ENCODE measurements around the gene QRICH2. TPM values are rescaled to one million over a fixed set of nuclear protein-coding genes. Genes with fewer than 3 reads are reported as not detected.
A peak's percentile ranks its signal among the peaks of the same experiment; 100 is the strongest.

QRICH2 gene
- total RNA-seq, 2 donors from 2014 or later: 0.85 to 2.1 TPM

- Mint-ChIP-seq H3K4me1 (no peaks in the 10 kb centered on the region), H3K4me3 (no peak overlapping the region), H3K9me3 (no peaks in the 10 kb centered on the region), H3K27me3 (no peaks in the 10 kb centered on the region), H3K36me3 (ENCODE audit: low read depth) (peaks cover 5% of the 10 kb centered on the region), H3K27ac (peak overlapping the region; percentile 68)
- ATAC-seq (replicated peaks): no peak
Measured at GRCh38 chr17:76277300-76278267, 30.5 kb downstream of the QRICH2 start.

- no peaks in the 10 kb centered on the region for H3K9me3 Mint-ChIP-seq
- ATAC-seq (replicated peaks): no peak
- peak overlapping the region; percentile 68 for H3K27ac Mint-ChIP-seq
- peaks cover 14% of the 10 kb centered on the region for H3K36me3 Mint-ChIP-seq (ENCODE audit: low read depth)
- H3K4me1 Mint-ChIP-seq: no peaks in the 10 kb centered on the region
- H3K27me3 Mint-ChIP-seq: no peaks in the 10 kb centered on the region
- H3K4me3 Mint-ChIP-seq: no peak overlapping the region
Measured at GRCh38 chr17:76276461-76277299, 31.4 kb downstream of the QRICH2 start.

- peaks cover 20% of the 10 kb centered on the region for H3K36me3 Mint-ChIP-seq (ENCODE audit: low read depth)
- no peaks in the 10 kb centered on the region for H3K9me3 Mint-ChIP-seq
- H3K4me3 Mint-ChIP-seq: no peak overlapping the region
- peak overlapping the region; percentile 68 for H3K27ac Mint-ChIP-seq
- no peaks in the 10 kb centered on the region for H3K4me1 Mint-ChIP-seq
- no peaks in the 10 kb centered on the region for H3K27me3 Mint-ChIP-seq
- ATAC-seq (replicated peaks): no peak
Measured at GRCh38 chr17:76276069-76276431, 32.0 kb downstream of the QRICH2 start.

- no peak for ATAC-seq (replicated peaks)
- H3K9me3 Mint-ChIP-seq: no peaks in the 10 kb centered on the region
- H3K27ac Mint-ChIP-seq: peak overlapping the region; percentile 68
- H3K4me1 Mint-ChIP-seq: no peaks in the 10 kb centered on the region
- H3K36me3 Mint-ChIP-seq (ENCODE audit: low read depth): peaks cover 25% of the 10 kb centered on the region
- H3K4me3 Mint-ChIP-seq: peak overlapping the region; percentile 25
- H3K27me3 Mint-ChIP-seq: no peaks in the 10 kb centered on the region
Measured at GRCh38 chr17:76275382-76276068, 32.6 kb downstream of the QRICH2 start.

- Mint-ChIP-seq H3K36me3 (ENCODE audit: low read depth) (peaks cover 37% of the 10 kb centered on the region), H3K4me3 (peak overlapping the region; percentile 25), H3K27ac (peak overlapping the region; percentile 71), H3K27me3 (no peaks in the 10 kb centered on the region), H3K4me1 (peaks cover 5% of the 10 kb centered on the region), H3K9me3 (no peaks in the 10 kb centered on the region)
- ATAC-seq (replicated peaks): no peak
Measured at GRCh38 chr17:76274112-76274956, 33.7 kb downstream of the QRICH2 start.

GRCh38 chr17:76273445-76274111, 34.5 kb downstream of the QRICH2 start:
- Mint-ChIP-seq H3K27ac (peak overlapping the region; percentile 89), H3K4me1 (peaks cover 6% of the 10 kb centered on the region), H3K4me3 (peak overlapping the region; percentile 96), H3K9me3 (no peaks in the 10 kb centered on the region), H3K27me3 (no peaks in the 10 kb centered on the region), H3K36me3 (ENCODE audit: low read depth) (peaks cover 45% of the 10 kb centered on the region)
- ATAC-seq (replicated peaks): no peak

GRCh38 chr17:76272541-76273444, 35.3 kb downstream of the QRICH2 start:
- H3K9me3 Mint-ChIP-seq: no peaks in the 10 kb centered on the region
- H3K36me3 Mint-ChIP-seq (ENCODE audit: low read depth): peaks cover 53% of the 10 kb centered on the region
- peak overlapping the region; percentile 96 for H3K4me3 Mint-ChIP-seq
- H3K27me3 Mint-ChIP-seq: no peaks in the 10 kb centered on the region
- ATAC-seq (replicated peaks): peak; percentile 54
- H3K4me1 Mint-ChIP-seq: peaks cover 6% of the 10 kb centered on the region
- H3K27ac Mint-ChIP-seq: peak overlapping the region; percentile 89

- Mint-ChIP-seq H3K36me3 (ENCODE audit: low read depth) (peaks cover 62% of the 10 kb centered on the region), H3K27me3 (no peaks in the 10 kb centered on the region), H3K4me3 (peak overlapping the region; percentile 96), H3K4me1 (peaks cover 6% of the 10 kb centered on the region), H3K27ac (peak overlapping the region; percentile 89), H3K9me3 (no peaks in the 10 kb centered on the region)
- ATAC-seq (replicated peaks): peak; percentile 51
Measured at GRCh38 chr17:76271669-76272540, 36.2 kb downstream of the QRICH2 start.

- Mint-ChIP-seq H3K36me3 (ENCODE audit: low read depth) (peaks cover 70% of the 10 kb centered on the region), H3K4me1 (peaks cover 6% of the 10 kb centered on the region), H3K9me3 (no peaks in the 10 kb centered on the region), H3K27ac (peak overlapping the region; percentile 87), H3K27me3 (no peaks in the 10 kb centered on the region), H3K4me3 (peak overlapping the region; percentile 96)
- ATAC-seq (replicated peaks): no peak
Measured at GRCh38 chr17:76270770-76271668, 37.1 kb downstream of the QRICH2 start.

- H3K4me3 Mint-ChIP-seq: peak overlapping the region; percentile 96
- no peak for ATAC-seq (replicated peaks)
- no peaks in the 10 kb centered on the region for H3K9me3 Mint-ChIP-seq
- H3K27ac Mint-ChIP-seq: peak overlapping the region; percentile 96
- peaks cover 74% of the 10 kb centered on the region for H3K36me3 Mint-ChIP-seq (ENCODE audit: low read depth)
- peaks cover 6% of the 10 kb centered on the region for H3K4me1 Mint-ChIP-seq
- no peaks in the 10 kb centered on the region for H3K27me3 Mint-ChIP-seq
Measured at GRCh38 chr17:76270127-76270592, 37.9 kb downstream of the QRICH2 start.
